ENCODE results near the gene ZNRF2. TPM values are rescaled to one million over a fixed set of nuclear protein-coding genes. Genes with fewer than 3 reads are reported as not detected.

ZNRF2 gene
- total and polyA plus RNA-seq, 2 of the 4 experiments (the other 2 are of a cell fraction) = 0.31 to 0.54 TPM

DNA sequence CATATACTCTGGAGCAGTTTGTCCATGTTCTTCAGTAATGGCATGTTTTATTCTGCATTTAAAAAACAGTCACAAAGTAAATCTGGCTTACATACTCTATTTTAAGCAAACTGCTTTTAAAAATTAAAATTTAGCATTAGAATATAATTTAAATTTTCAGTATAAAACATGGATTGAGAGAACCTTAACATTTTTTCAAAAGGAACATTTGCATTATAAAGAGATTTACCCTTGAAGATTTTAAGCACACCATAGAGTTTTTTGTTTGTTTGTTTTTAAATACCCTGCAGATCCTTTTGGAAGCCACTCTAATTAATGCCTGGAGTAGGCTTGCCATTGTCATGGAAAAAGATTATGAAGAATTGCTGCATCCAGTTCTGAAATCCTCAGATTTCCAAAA lies 70.4 kb downstream of the ZNRF2 start:
- intact Hi-C loops (cut with micrococcal nuclease) = no loop called here
- no TSS peak for BruUV-seq (replicated peaks)
- H2BK5ac ChIP-seq (ENCODE audit: low read depth, low read length, poor library complexity, severe bottlenecking) = no peak overlapping the region

More for the DNA sequence above, 70.4 kb downstream of the ZNRF2 start:
- Histone ChIP-seq H4K5ac (ENCODE audit: low read depth, low read length) (no peak overlapping the region), H2BK120ac (ENCODE audit: low read depth, low read length) (no peak overlapping the region), H4K91ac (ENCODE audit: insufficient read depth, low read depth, low read length) (no peak overlapping the region), H4K8ac (ENCODE audit: low read depth in 2 of 2, low read length in 2 of 2) (no peak overlapping the region), H3K4me2 (ENCODE audit: low read depth, low read length) (no peak overlapping the region), H3K9me1 (ENCODE audit: insufficient read depth, low read length) (no peaks in the 10 kb centered on the region), H2BK15ac (ENCODE audit: low read depth, low read length) (no peak overlapping the region), H2AK9ac (replicated peaks; ENCODE audit: low read depth, low read length, poor library complexity) (no peak overlapping the region), H3K56ac (ENCODE audit: extremely low read depth, insufficient read depth, low read length) (no peak overlapping the region), H2BK20ac (ENCODE audit: low read depth, low read length) (no peak overlapping the region), H3K14ac (replicated peaks; ENCODE audit: low read depth, low read length) (no peak overlapping the region), H3K4me3 (ENCODE audit: insufficient read depth, low read depth, low read length) (no peak overlapping the region), H3K4me1 (ENCODE audit: control insufficient read depth, insufficient read depth, low read length) (no peaks in the 10 kb centered on the region), H3K18ac (ENCODE audit: low read depth, low read length) (no peak overlapping the region), H3K9ac (ENCODE audit: low read depth, low read length) (no peak overlapping the region), H3K79me1 (ENCODE audit: low read depth in 1 of 2, low read length in 2 of 2) (no peaks in the 10 kb centered on the region), H4K20me1 (ENCODE audit: insufficient read depth, low read length) (no peaks in the 10 kb centered on the region), H3K36me3 (ENCODE audit: control insufficient read depth, insufficient read depth, low read length) (no peaks in the 10 kb centered on the region), H3K27ac (ENCODE audit: insufficient read depth, low read length) (no peak overlapping the region), H3K27me3 (ENCODE audit: control insufficient read depth, insufficient read depth, low read length) (no peaks in the 10 kb centered on the region), H3K9me3 (ENCODE audit: control insufficient read depth, insufficient read depth, low read length) (no peaks in the 10 kb centered on the region), H2AFZ (replicated peaks; ENCODE audit: low read length, poor library complexity) (no peak overlapping the region), H3K23ac (ENCODE audit: low read depth, low read length) (no peak overlapping the region), H2AK5ac (ENCODE audit: low read depth, low read length) (no peak overlapping the region), H3K4ac (ENCODE audit: low read depth, low read length) (no peak overlapping the region)
- ATAC-seq (ENCODE audit: low read depth) (no peak), DNase-seq (no peak)
- CTCF ChIA-PET = no interaction called here
- POLR2A ChIA-PET (ENCODE audit: unreplicated experiment) = no interaction called here
- no peak for TF ChIP-seq RFX5 (IDR thresholded peaks at IDR 0.05; ENCODE audit: low read depth, low read length)
- TF ChIP-seq RAD21 (IDR thresholded peaks at IDR 0.05; ENCODE audit: low read length) = no peak
- no peak for TF ChIP-seq MAZ (IDR thresholded peaks at IDR 0.05; ENCODE audit: borderline replicate concordance, low read depth, low read length)
- TF ChIP-seq ELK1 (IDR thresholded peaks at IDR 0.05; ENCODE audit: borderline replicate concordance, low read depth, low read length) = no peak
- TF ChIP-seq MXI1 (IDR thresholded peaks at IDR 0.05; ENCODE audit: borderline replicate concordance, low read depth, low read length) = no peak
- no peak for TF ChIP-seq SMC3 (IDR thresholded peaks at IDR 0.05; ENCODE audit: low read depth, low read length)
- TF ChIP-seq CHD1 (IDR thresholded peaks at IDR 0.05; ENCODE audit: low read depth, low read length) = no peak
- TF ChIP-seq, protein P1, sequence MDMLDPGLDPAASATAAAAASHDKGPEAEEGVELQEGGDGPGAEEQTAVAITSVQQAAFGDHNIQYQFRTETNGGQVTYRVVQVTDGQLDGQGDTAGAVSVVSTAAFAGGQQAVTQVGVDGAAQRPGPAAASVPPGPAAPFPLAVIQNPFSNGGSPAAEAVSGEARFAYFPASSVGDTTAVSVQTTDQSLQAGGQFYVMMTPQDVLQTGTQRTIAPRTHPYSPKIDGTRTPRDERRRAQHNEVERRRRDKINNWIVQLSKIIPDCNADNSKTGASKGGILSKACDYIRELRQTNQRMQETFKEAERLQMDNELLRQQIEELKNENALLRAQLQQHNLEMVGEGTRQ (IDR thresholded peaks at IDR 0.05; ENCODE audit: low read depth, low read length) = no peak
- no peak for TF ChIP-seq FOS (IDR thresholded peaks at IDR 0.05; ENCODE audit: low read depth, low read length)
- dilution Hi-C loops (cut with HindIII; ENCODE audit: low sequenced_read_pairs, unreplicated experiment) = no loop called here
- in situ Hi-C loops (cut with MboI; ENCODE audit: low sequenced_read_pairs) = no loop called here

Measured in IMR-90 (cell line).